Measurements from ENCODE around the gene RASGRP2.

The RASGRP2 gene

GRCh38 chr11:64741375-64742086 is 2.4 kb downstream of the RASGRP2 start:
- in situ Hi-C loops (cut with MboI; ENCODE audit: low sequenced_read_pairs, unreplicated experiment) = no loop called here
- TF ChIP-seq CTCF (IDR thresholded peaks at IDR 0.05; ENCODE audit: borderline replicate concordance, control extremely low read depth, extremely low read depth, insufficient read depth, missing control alignments) = no peak

GRCh38 chr11:64739871-64740270 is 4.1 kb downstream of the RASGRP2 start:
- no peak for TF ChIP-seq CTCF (IDR thresholded peaks at IDR 0.05; ENCODE audit: borderline replicate concordance, control extremely low read depth, extremely low read depth, insufficient read depth, missing control alignments)
- in situ Hi-C loops (cut with MboI; ENCODE audit: low sequenced_read_pairs, unreplicated experiment) = no loop called here
- no peak for DNase-seq (ENCODE audit: low spot score)

More at GRCh38 chr11:64741375-64742086, 2.4 kb downstream of the RASGRP2 start:
- no peak for DNase-seq (ENCODE audit: low spot score)

GRCh38 chr11:64736654-64737053 is 7.3 kb downstream of the RASGRP2 start:
- in situ Hi-C loops (cut with MboI; ENCODE audit: low sequenced_read_pairs, unreplicated experiment) = no loop called here
- TF ChIP-seq CTCF (IDR thresholded peaks at IDR 0.05; ENCODE audit: borderline replicate concordance, control extremely low read depth, extremely low read depth, insufficient read depth, missing control alignments) = no peak
- no peak for DNase-seq (ENCODE audit: low spot score)

GRCh38 chr11:64735725-64736259 is 8.2 kb downstream of the RASGRP2 start:
- DNase-seq (ENCODE audit: low spot score) = no peak
- in situ Hi-C loops (cut with MboI; ENCODE audit: low sequenced_read_pairs, unreplicated experiment) = no loop called here

GRCh38 chr11:64734811-64735724 is 8.9 kb downstream of the RASGRP2 start:
- no peak for TF ChIP-seq CTCF (IDR thresholded peaks at IDR 0.05; ENCODE audit: borderline replicate concordance, control extremely low read depth, extremely low read depth, insufficient read depth, missing control alignments)
- no peak for DNase-seq (ENCODE audit: low spot score)
- in situ Hi-C loops (cut with MboI; ENCODE audit: low sequenced_read_pairs, unreplicated experiment) = no loop called here

More at GRCh38 chr11:64735725-64736259, 8.2 kb downstream of the RASGRP2 start:
- TF ChIP-seq CTCF (IDR thresholded peaks at IDR 0.05; ENCODE audit: borderline replicate concordance, control extremely low read depth, extremely low read depth, insufficient read depth, missing control alignments) = no peak

- no peak for DNase-seq (ENCODE audit: low spot score)
- no peak for TF ChIP-seq CTCF (IDR thresholded peaks at IDR 0.05; ENCODE audit: borderline replicate concordance, control extremely low read depth, extremely low read depth, insufficient read depth, missing control alignments)
- in situ Hi-C loops (cut with MboI; ENCODE audit: low sequenced_read_pairs, unreplicated experiment) = no loop called here
Observed at GRCh38 chr11:64731601-64732000, 12.3 kb downstream of the RASGRP2 start.

All from GM13976 (cell line).